Measurements from ENCODE around the gene GASK1A.

The GASK1A gene

DNA sequence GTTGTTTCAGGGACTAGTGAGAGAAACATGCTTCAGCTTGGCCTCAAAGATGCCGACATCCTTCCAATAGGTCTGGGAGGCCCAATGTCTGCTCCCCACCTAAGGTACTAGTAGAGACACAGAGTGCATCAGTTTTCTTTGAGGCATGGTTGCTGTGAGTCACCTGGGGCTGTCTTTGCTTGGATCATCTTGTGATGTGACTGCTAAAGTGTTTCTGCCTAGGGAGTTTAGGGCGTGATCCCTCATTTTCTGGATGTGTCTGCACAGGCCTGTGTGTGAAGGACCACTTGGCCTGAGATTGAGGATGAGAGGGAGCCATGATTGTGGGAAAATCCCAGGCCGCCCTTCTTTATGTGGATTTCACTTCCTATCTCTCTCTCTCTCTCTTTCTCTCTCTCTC lies 4.8 kb downstream of the GASK1A start:
- no peak for DNase-seq

DNA sequence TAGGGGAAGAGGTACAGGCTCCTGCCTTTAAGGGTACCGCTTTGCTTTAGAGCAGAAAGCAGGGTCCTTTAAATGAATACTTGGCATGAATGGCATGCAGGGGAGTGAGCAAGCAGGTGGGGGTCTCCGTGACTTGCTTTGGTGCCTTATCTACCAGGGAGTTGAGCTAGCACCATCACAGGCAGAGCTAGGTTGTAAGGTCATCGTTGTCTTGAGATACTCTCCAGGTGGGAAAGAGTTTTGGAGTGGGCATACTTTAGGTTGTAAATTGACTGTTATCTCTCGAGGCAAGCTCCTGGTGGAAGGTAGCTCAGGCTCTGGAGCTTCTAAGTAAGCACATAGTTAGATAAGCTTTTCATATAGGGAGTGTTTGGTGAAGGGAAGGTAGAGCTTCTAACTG lies 5.6 kb downstream of the GASK1A start:
- DNase-seq = no peak

DNA sequence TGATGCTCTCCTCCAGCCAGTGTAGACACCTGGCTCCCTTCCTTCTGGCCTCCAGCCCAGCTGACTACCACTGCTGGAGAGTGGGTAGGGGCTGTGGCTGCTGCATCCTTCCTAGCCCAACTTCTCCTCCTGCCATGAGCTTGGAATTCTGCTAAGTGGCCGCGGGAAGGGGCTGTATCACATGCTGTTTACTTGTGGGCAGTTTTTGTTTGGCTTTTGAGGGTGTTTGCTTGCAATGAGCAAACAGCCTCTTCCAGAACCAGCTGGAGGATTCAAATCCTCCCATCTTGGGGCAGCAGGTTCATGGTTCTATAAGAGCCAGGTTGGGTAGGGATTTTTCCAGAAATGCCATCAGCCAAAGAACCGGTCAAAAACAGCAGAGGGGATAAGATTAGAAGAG lies 9.0 kb downstream of the GASK1A start:
- no peak for DNase-seq

DNA sequence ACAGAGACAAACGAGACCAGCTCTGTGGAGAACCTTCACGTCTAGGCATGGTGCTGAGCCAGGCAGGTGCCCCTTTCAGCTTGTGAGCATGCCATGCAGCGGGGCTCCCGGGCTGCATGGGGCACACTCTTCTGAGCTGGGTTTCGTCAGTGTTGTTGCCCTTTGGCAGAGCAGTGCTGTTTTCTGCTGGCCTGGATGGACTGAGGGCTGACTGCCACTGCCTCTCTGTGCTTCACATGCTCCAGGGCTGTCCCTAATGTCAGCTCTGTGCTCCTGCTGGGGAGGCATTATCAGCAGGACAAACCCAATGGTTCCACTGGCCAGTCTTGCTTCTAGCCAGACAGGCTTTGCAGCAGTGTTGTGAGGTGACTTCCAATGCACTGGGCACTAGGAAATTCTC lies 9.5 kb downstream of the GASK1A start:
- DNase-seq = no peak

DNA sequence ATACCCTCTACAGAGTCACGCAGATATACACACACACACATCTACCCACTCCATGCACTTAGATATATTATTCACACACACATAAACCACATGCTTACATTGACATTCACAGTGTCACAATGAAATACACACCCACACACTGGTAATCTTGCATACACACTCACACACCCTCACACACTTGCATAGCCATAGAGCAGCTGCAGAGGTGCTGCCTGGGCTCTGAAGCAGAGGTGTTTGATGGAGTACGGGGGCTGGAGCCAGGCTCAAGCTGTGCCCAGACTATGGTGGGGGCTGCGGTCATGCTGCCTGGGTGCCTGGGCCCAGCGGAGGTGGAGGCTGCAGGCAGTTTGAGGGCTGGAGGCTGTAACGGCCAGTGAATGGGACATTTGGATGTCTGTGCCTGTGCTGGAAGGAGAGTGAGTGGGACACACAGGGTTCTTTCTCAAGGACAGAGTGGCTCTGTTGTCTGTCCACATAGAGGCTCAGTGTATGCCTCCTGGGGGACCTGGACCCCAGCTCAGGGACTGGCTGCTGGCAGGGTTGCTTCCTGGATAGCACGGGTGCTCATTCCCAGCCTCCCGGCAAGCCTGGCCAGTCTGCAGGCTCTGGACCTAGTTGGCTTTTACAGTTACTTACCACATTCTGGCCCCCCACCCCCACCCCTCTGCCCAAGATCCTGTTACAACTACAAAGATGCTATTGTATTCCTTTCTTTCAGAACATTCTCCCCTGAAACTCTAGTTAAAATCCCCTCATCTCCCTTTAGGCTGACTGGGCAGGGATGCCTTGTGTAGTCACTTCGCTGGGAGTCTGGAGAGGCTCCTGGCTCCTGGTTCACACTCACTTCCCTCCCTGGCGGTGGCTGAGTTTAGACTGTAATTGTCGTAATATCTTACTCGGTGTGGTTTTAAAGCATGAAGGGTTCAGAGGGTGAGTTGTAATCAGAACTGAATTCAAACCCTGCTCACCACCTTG lies 12.5 kb downstream of the GASK1A start:
- peak; percentile 42 for DNase-seq

DNA sequence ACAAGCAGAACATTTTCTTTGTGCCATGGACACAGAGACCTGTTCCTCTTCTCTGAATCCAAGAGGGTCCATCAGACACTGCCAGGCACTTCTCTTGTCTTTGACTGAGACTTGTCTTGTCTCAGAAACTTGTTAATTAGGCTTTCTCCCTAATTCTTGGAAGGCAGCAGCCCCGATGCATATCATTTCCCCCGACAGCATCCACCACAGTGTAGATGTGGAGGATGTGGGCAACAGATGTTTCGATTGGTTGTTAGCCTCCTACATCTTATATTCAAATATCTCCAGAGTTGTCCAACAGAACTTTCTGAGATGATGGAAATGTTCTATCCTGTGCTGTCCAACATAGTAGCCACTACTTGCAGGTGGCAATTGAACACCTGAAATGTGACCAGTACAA lies 15.5 kb downstream of the GASK1A start:
- DNase-seq = no peak

DNA sequence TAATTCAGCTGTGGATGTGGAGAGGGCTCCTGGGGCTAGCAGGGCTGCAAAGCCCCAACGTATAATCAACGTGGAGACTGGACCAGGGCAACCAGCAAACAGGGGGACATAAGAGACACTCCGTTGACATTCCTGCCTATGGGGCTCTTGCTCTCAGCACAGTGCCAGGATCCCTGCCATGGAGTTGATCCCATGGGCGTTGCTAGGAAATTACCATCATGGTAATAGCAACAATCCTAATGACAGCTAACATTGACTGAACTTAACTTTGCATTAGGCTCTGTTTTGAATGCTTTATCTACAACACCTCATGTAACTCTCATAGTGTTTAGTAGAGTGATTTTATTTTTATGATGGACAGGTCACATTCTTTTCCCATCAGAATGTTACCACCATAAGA lies 16.9 kb downstream of the GASK1A start:
- no peak for DNase-seq

DNA sequence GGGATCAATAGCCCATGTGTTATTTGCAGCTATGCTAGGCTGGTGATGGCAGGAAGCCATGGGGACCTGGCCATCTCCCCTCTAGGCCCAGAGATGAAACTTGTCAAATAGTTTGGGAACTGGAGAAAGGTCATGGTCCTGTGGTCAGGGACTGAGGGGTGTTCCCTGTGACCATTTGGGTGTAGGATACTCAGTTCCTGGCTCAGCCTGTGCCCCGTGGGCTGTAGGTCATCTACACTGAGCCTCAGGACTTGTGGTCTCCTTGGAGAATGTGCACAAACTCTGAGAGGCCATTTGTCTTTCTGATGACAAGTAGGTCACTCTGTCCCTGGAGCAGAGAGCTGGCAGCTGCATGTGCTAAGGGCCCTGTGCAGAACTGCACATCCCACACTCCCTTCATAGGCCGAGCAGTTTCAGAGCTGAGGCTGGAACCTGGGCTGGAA lies 17.5 kb downstream of the GASK1A start:
- no peak for DNase-seq

DNA sequence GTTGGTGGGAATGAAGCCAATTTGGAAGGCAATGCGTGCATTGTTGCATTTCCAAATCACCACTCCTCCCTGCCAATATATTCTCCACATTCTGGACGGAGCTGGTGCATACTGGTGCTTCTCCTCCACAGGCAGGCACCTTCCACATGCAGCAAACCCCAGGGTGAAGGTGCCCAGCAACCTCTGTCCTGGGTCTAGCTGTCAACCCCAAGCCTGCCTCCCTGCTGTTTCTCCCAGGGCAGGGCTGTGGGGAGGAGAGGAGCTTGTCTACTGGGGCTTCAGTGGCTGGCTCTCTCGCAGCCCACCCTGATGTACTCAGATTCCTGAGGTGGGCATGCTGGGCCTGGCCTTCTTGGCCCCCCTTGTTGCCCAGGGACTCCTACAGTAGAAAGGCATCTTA lies 20.1 kb downstream of the GASK1A start:
- no peak for DNase-seq

DNA sequence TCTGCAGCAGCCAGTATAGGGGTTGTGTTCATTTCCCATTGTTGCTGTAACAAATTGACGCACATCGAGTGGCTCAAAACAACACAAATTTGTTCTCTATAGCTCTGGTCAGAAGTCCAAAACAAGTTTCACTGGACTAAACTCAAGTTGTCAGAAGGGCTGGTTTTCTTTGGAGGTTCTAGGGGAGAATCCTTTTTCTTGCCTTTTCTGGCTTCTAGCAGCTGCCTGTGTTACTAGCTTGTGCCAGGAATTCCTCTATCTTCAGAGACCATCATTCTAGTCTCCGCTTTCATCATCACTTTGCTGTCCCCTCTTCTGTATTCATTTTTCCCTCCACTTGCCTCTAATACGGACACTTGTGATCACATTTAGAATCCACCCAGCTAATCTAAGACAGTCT lies 20.5 kb downstream of the GASK1A start:
- DNase-seq = no peak

DNA sequence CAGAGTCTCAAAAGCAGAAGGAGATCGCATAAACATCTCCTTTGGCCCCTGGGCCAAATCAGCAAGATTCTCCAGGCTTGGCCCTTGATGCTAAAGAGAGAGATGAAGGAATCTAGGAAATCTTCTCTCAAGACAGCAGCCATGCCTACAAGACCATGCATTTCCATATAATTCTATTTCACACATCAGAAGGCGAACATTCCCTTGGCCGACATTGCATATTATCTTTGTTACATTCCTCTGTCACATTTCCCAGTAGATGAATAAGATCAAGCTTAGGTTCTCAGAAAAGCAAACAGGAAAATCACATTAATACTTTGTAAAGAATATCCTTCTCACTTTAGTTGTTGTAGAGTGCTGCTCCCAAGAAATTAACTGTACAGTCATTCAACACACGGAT lies 21.3 kb downstream of the GASK1A start:
- no peak for DNase-seq

DNA sequence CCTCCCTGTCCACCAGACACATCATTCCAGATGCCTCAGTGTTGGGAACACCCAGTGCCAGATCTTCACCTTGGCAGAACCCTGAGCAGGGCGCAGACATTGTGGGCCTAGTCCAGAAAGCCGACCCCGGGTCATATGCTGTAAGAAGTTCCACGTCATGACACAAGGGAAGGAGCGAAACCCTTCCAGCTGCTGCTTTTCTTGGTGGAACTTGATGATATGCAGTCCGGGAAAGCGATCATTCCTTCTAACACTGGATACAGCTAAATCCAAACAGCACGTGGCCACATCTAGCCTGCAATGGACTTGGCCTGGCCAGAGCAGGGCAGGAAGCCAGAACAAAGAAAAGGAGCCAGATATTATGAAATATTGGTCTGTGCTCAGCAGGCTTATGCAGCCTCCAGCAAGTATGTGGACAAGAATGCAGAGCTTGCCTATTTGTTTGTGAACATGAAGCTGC lies 22.0 kb downstream of the GASK1A start:
- DNase-seq = peak; percentile 95

DNA sequence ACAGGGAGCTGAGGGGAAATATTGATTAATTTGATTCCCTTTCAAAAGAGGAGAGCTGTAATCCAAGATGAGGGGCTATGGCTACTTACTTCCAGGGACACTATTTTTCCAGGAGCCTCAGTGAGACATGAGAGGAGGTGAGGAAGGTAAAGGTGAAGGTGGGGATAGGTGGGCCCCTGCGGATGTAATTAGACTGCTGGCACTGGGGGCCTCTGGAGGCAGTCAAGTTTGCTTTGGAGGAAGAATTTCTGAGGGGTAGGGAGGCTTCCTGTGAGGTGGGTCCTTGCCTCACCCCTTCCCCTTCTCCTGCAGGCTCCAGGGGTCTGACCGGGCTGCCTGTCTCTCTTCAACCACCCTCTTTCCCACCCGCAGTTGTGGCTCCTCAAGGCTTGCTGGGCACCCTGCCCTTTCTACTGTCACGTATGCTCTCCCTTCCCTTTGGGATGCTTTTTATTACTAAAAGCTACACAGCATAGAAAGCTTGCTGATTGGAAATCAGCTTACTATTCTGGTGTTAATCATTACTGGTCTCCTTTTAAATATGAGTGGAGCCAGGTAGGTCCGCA lies 22.5 kb downstream of the GASK1A start:
- no peak for DNase-seq

DNA sequence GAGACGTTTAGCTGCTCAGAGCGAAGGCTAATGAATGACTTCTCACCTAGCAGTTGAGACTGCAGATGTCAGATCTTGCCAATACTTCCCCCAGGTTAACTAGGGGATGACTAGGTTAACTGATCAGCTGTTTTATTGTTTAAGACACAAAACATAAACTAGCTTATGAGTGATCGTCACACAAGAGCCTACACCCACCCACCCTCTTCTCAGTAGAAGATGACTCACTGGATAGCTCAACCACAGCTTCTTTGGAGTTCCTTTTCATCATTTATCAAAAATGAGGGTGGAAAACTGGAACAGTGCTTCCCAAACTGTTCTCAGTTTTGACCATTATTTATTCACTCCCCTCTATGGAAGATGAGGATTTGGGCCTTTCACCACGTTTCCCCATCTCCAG lies 25.2 kb downstream of the GASK1A start:
- no peak for DNase-seq

DNA sequence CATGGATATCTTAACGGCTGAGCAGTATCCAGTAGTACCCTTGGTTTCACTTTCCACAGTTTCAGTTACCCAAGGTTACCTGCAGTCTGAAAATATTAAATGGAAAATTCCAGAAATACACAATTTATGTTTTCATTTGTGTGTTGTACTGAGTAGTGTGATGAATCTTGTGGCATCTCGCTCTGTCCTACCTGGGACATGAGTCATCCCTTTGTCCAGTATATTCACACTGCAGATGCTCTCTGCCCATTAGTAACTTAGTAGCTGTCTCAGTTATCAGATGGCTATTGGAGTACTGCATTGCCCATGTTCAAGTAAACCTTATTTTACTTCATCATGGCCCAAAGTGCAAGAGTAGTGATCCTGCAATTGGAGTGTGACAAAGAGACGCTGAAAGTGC lies 26.1 kb downstream of the GASK1A start:
- DNase-seq = no peak

DNA sequence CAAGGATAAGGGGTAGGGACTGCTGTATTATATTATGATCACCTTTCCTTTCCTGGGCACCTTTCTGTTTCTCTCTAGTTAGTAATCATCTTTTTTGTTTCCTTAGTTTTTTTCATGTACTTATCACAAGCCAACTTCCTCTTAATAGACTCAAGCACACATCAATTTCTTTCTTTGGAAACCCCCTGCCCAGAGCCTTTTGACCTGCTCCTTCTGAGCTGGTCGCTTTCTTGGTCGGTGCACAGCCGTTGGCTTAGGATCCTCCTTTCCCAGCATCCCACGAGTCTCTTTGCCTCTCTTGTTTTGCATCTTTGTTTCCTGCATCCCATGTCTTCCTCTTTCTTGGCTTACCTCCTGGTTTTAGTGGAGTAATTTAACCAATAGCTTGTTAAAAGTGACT lies 26.9 kb downstream of the GASK1A start:
- no peak for DNase-seq

DNA sequence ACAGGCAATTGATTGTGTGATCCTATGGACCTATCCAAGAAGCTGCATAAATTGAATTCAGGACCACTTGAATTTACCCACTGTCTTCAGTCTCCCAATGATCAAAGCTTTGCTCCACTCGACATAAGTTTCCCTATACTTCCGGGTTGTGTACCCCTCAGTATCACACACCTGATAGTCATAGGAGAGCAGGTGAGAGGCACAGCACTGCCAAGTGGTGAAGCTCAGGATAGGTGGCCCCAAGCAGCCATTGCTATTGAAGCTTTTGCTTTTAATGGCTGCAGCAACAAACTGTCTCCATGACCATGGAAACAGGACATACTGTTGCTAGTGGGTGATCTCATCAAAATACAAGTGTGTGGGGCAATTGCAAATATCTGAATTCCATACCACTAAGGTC lies 27.7 kb downstream of the GASK1A start:
- DNase-seq = no peak

DNA sequence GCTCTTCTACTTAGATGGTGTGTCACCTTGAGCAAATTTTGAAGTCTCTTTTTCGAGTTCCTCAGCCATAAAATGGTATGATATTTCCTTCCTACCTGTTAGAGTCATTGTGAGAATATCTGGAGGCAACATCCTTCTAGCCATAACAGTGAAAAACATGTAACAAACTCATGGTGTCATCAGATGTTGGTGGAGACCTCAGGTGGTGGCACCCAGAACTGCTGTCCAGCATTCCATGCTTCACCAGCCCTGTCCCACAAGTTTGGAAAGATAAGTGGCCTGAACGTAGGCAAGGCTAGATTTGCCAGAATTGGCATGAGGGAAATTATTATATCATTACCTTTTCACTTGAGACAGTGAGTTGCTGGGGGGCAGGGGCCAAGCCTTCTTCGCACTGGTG lies 30.4 kb downstream of the GASK1A start:
- no peak for DNase-seq

DNA sequence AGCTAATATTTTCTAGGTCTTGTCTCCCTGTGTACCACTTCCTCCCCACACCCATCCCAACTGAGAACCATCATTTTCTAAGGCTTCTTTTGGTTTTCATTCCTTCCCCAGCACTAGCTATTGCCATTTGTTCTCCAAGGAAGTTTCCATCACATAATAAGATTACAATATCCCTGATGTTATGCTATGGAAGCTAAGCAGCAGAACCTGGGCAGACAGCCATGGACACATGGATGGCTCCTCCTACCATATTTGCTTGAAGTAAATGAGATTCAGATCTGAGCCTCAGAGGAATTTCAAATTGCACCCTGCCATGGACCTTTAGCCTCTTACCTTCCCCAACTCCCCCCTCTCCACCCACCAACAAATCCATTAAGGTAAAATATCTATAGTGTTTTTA lies 31.5 kb downstream of the GASK1A start:
- DNase-seq = peak; percentile 58

DNA sequence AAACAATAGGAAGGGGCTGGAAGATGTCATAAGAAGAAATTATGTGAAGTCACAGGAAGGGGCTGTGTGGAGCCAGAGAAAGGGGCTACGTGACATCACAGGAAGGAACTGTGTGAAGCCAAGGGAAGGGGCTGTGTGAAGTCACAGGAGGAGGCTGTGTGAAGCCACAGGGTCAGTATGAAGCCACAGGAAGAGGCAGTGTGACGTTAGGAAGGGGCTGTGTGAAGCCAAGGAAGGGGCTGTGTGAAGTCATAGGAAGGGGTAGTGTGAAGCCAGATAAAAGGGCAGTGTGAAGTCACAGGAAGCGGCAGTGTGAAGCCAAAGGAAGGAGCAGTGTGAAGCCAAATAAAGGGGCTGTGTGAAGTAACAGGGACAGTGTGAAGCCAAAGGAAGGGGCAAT lies 32.5 kb downstream of the GASK1A start:
- no peak for DNase-seq

DNA sequence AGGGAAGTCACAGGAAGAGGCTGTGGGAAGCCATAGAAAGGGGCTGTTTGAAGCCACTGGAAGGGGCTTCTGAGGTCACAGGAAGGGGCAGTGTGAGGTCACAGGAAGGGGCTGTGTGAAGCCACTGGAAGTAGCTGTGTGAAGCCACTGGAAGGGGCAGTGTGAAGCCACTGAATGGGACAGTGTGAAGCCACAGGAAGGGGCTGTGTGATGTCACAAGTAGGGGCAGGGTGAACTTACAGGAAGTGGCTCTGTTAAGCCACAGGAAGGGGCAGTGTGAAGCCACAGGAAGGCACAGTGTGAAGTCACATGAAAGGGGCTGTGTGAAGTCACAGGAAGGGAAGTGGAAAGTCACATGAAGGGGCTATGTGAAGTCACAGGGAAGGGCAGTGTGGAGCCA lies 33.1 kb downstream of the GASK1A start:
- no peak for DNase-seq

DNA sequence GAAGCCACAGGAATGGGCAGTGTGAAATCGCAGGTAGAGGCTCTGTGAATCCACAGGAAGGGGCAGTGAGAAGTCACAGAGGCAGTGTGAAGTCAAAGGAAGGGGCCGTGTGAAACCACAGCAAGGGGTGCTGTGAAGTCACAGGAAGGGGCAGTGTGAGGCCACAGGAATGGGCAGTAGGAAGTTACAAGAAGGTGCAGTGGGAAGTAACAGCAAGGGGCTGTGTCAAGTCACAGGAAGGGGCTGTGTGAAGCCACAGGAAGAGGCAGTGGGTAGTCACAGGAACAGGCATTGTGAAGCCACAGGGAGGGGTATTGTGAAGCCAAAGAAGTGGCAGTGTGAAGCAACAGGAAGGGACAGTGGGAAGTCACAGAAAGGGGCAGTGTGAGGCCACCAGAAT lies 34.1 kb downstream of the GASK1A start:
- DNase-seq = no peak

DNA sequence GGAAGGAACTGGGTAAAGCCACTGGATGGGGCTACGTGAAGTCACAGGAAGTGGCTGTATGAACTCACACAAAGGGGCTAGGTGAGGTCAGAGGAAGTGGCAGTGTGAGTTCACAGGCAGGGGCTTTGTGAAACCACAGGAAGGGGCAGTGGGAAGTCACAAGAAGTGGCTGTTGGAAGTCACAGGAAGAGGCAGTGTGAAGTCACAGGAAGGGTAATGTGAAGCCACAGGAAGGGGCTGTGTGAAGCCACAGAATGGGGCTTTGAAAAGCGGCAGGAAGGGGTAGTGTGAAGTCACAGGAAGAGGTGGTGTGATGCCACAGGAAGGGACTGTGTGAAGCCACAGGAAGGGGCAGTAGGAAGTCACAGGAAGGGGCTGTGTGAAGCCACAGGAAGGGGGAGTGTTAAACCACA lies 34.6 kb downstream of the GASK1A start:
- DNase-seq = no peak

DNA sequence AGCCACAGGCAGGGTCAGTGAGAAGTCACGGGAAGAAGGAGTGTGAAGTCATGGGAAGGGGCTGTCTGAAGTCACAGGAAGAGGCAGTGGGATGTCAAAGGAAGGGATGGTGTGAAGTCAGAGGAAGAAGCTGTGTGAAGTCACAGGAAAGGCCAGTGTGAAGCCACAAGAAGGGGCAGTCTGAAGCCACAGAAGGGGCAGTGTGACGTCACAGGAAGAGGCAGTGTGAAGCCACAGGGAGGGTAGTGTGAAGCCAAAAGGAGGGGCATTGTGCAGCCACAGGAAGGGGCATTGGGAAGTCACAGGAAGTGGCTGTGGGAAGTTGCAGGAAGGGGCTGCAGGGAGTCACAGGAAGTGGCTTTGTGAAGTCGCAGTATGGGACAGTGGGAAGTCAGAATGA lies 35.1 kb downstream of the GASK1A start:
- DNase-seq = no peak

DNA sequence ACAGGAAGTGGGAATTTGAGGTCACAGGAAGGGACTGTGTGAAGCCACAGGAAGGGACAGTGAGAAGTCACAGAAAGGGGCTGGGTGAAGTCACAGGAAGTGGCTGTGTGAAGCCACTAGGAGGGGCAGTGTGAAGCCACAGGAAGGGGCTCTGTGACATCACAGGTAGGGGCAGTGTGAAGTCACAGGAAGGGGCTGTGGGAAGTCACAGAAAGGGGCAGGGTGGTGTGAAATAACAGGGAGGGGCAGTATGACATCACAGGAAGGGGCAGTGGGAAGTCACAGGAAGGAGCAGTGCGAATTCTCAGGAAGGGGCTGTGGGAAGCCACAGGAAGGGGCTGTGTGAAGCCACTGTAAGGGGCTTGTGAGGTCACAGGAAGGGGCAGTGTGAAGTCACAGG lies 35.8 kb downstream of the GASK1A start:
- no peak for DNase-seq
